G401.6 (cell line): Measurements from ENCODE around the gene ERC2.
"Not testable (repeated sequence)": the region's sequence is repeated elsewhere in the genome, so short reads cannot be mapped to it uniquely, and the experiment has no call there.

Experiments
- FAIRE-seq: peaks from 2 replicates; lab custom pipeline; 2012; peaks lifted over from hg19 to GRCh38; lab: Jason Lieb, UNC

The ERC2 gene

GRCh38 chr3:56119575-56120349 is 348.5 kb downstream of the ERC2 start:
- no peak for FAIRE-seq

DNA sequence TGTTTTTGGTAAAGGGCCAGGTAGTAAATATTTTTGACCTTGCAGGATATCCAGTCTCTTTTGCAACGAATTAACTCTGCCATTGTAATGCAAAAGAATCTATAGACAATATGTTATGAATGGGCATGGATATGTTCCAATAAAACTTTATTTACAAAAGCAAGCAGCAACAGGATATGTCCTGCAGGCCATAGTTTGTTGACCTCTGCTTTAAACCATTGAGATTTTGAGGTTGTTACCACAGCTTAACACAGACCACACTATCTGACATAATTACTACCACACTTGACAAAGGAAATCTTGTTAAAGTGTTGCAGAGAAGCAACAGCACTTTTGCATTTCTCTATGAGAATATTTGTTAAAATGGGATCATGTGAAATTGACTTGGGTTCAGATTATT is 349.3 kb downstream of the ERC2 start:
- FAIRE-seq, result no peak

GRCh38 chr3:56115698-56116097 is 352.6 kb downstream of the ERC2 start:
- no peak for FAIRE-seq

DNA sequence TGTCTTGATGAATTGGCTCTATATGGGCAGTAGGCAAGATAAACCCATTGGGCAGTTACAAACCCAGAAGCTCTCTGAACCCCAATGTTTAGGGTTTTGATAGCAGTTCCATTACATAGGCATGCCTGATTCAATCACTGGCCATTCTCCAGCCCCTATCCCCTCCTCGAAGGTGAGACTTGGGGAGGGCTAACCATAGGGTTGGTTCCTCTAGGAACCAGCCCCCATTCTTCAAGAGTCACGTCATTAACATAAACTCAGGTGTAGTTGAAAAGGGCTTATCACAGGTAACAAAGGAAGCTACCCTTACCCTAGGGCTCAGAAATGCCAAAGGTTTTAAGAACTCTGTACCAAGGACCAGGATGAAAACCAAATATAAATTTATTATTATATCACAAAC is 353.1 kb downstream of the ERC2 start:
- FAIRE-seq, result no peak

- no peak for FAIRE-seq
These were observed 354.4 kb downstream of the ERC2 start for GRCh38 chr3:56113908-56114307.

GRCh38 chr3:56113231-56113630 is 355.0 kb downstream of the ERC2 start:
- FAIRE-seq, result no peak

DNA sequence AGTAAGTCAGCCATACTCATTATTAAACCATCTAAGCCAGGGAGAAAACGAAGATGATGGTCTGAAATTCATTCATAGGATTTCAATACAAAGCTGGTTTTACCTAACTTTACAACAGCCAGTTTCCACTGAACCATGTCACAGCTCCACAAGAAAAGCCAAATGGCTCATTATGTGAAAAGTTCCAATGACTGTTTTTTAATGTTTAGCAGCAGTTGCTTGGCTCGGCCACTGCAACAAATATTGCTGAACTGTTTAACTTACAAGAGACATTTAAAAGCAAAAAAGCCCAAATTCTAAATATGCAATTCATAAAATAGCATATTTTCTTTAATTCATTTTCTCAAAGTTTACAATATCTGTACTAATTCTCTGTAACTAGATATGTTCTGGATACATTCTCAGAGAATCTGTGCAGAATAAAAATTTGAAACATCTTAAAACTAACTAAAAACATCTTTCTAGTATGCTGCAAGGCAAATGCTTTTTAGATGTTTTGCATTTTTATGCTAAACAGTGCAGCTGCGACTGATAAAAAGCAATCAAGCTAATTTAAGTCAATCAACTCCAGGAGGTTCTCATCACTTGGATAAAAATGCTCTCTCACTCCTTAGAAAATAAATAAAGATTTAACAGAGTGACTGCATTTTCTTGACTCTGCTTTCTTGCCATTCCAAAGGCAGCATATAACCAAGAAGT is 356.5 kb downstream of the ERC2 start:
- FAIRE-seq, result no peak

- no peak for FAIRE-seq
These were observed 357.4 kb downstream of the ERC2 start for GRCh38 chr3:56110886-56111285.

GRCh38 chr3:56107157-56107556 is 361.1 kb downstream of the ERC2 start:
- no peak for FAIRE-seq

DNA sequence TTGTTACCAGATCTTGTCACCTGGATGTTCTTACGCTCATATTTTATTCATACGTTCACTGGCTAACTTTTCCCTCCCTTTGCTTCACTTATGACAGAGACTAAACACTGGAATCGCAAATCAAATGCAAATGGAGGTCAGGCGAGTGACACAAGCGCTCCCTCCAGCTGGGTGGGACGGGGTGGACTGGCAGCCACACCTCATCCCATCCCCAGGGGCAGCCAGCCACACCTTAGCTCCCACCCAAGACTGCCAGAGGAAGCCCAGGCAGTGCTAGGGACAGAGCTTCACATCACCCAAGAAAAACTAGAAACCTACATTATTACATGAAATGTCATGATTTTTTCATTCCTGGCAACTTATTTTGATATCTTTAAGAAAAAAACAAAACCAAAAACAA is 366.2 kb downstream of the ERC2 start:
- FAIRE-seq, result no peak

DNA sequence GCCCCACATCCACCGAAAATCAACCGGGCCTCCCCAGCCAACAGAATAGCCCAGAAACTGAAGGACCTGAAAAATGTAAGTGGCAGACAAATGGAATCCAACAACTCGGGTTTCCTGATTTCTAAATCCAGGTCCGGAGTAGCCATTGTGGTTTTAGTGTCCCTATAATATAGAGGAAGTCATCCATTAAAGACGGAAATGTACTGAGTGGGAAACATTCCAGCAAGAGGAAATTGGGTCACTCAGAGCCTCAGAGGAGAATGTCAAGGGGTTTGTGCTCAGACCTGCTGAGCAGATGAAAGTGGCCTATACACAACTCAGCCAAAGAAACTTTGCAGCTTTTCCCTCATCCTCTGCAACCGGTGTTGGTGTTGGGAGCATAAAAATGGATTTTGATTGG is 366.7 kb downstream of the ERC2 start:
- FAIRE-seq, result no peak

DNA sequence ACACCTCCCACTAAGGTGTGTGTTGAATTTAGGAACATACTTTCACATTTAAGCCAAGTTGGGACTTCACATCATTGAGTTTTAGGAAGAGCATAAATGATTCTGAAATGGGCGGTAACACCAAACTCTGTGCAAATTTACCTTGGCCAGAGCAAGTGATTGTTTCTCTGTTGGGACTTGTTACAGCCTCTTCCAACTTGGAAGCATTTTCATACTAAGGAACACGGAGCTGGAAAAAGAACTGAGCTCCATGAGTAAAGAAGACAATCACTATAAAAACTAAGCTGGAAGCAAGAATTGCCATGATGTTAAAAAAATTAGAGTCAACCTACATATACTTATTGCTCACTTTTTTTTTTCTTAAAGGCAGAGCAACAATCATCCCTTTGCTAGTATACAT is 371.3 kb downstream of the ERC2 start:
- FAIRE-seq, result no peak

- no peak for FAIRE-seq
These were observed 374.1 kb downstream of the ERC2 start for GRCh38 chr3:56094170-56094569.

DNA sequence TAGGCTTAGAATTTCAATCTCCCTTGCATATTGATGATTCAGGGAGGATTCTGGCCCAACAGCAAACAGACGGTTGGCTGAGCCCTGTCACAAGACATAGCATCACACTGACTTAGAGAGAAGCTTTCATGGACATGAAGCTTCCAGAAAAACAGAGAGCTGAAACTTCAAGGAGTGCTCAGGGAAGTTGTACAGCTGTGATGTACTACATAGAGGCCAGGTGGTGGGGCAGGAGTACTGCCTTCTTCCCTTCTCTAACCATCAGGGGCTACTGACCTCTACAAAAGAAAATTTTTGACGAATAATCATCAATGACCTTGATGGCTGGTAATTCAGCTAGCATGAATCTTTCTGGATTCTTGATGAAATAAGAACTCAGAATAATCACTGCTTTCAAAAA is 378.5 kb downstream of the ERC2 start:
- no peak for FAIRE-seq

GRCh38 chr3:56087451-56088053 is 380.7 kb downstream of the ERC2 start:
- no peak for FAIRE-seq

- FAIRE-seq, result no peak
These were observed 381.9 kb downstream of the ERC2 start for GRCh38 chr3:56086355-56086754.

- FAIRE-seq, result no peak
These were observed 387.0 kb downstream of the ERC2 start for GRCh38 chr3:56081246-56081645.

DNA sequence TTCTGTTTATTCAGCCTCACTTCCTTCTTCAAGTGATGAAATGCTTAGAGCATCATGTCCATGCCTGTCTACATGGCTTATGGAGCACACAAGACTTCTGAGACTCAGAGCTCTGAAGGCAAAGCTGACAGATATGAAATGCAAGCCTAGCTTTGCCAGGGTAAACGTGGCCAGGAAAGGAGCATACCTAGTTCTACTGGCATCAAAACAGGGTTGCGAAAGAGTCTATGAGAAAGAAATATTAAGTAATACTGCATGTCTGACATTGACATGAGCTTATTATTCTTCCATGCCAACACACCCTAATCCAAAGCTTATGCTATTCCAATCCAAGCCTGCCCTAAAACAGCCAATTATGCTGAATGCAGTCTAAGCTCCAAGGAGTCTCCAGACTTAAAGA is 391.5 kb downstream of the ERC2 start:
- no peak for FAIRE-seq

DNA sequence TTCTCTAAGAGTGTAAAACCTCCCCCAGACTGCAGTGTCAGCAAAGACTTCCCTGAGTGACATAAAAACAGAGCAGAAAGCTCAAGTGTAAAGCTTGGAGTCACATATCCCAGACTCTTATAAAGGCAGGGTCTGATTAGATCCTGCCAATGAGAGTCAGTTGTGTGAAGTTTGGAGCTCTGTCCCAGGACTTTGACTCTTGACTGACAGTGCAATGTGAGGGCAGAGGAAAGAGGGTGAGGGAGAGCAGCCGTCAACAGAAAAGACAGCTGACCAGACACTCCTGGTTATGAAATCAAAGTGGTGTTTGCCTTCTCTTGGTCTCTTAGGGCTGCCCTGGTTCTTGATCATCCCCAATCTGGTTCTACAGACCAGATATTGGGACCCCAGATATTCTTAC is 393.2 kb downstream of the ERC2 start:
- FAIRE-seq, result no peak

GRCh38 chr3:56069766-56070165 is 398.5 kb downstream of the ERC2 start:
- FAIRE-seq, result no peak

GRCh38 chr3:56066405-56066804 is 401.9 kb downstream of the ERC2 start:
- FAIRE-seq, result not testable (repeated sequence)

DNA sequence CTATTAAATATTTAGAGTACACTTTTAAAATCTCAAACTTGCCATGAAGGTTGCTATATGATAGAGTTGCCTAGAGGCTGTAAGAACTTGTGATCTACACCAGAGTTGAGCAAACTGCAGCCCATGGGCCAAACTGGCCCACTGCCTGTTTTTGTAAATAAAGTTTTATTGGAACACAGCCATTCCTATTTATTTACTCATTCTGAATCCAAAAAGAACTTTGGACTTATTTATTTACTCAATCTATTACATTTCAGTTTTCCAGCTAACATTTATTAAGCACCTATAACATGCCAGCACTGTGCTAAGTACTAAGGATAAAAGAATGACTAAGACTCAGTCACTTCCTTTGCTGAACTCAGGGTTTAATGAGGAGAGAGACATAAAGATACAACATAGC is 403.6 kb downstream of the ERC2 start:
- FAIRE-seq, result no peak

DNA sequence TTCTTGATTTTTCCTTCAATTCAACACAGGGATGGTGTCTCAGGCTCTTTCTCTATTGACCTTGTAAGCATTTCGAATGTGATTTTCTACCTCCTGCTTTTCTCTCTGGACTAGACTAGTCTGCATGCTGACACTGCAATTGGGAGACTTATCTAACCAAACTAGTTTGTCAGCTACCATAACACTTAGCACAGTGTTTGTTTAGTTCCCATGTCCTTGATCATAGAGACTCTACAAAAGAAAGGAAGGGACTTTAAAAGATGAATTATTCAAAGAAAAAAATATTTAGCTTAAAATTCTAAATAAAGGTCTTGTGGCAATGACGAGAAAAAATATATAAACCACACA is 407.0 kb downstream of the ERC2 start:
- FAIRE-seq, result no peak
